HepG2 (cell line): ENCODE data around the gene LACTBL1. TPM values are rescaled to one million over a fixed set of nuclear protein-coding genes. Genes with fewer than 3 reads are reported as not detected.
A peak's percentile ranks its signal among the peaks of the same experiment; 100 is the strongest.

Experiments
- ATM ChIP-seq: fragments of 450-650 bp; IDR thresholded peaks from 2 replicates; pipeline ENCODE4 v1.7.1; 2017; ENCODE audit warnings: mild to moderate bottlenecking, borderline replicate concordance
- HMG20B ChIP-seq: conservative IDR thresholded peaks from 2 replicates; pipeline ENCODE4 v1.6.1; 2016; ENCODE audit warnings: missing genetic modification reagents, missing compliant biosample characterization
- KLF11 ChIP-seq: IDR thresholded peaks from 2 replicates; pipeline ENCODE4 v1.6.1; 2016; ENCODE audit warnings: missing compliant biosample characterization
- LRRFIP1 ChIP-seq: sonication (generic); formaldehyde crosslinking; conservative IDR thresholded peaks from 2 replicates; pipeline ENCODE4 v1.4.0; 2020; ENCODE audit warnings: missing genetic modification reagents
- MZF1 ChIP-seq: sonication (generic); formaldehyde crosslinking; IDR thresholded peaks from 2 replicates; pipeline ENCODE4 v1.8.1; 2023; ENCODE audit warnings: mild to moderate bottlenecking, missing genetic modification reagents, borderline replicate concordance
- SATB2 ChIP-seq: sonication (generic); formaldehyde crosslinking; IDR thresholded peaks from 2 replicates; pipeline ENCODE4 v1.5.0; 2020; ENCODE audit warnings: missing genetic modification reagents
- SMYD3 ChIP-seq: sonication (generic); formaldehyde crosslinking; IDR thresholded peaks from 2 replicates; pipeline ENCODE4 v1.8.1; 2023; ENCODE audit warnings: mild to moderate bottlenecking, missing genetic modification reagents
- THAP9 ChIP-seq: sonication (generic); formaldehyde crosslinking; IDR thresholded peaks from 2 replicates; pipeline ENCODE4; 2020; ENCODE audit warnings: missing genetic modification reagents, mild to moderate bottlenecking, borderline replicate concordance
- ZBTB40 ChIP-seq, 2 experiments: fragments of 450-650 bp in 1 of 2; sonication (generic) in 1 of 2; formaldehyde crosslinking in 1 of 2; IDR thresholded peaks; 2 replicates each; pipeline versions ENCODE4 v1.6.1 to v1.8.0; 2016 to 2022; ENCODE audit warnings: antibody characterized with exemption in 1 of 2, mild to moderate bottlenecking in 1 of 2, missing genetic modification reagents in 1 of 2
- ZFY ChIP-seq: sonication (generic); formaldehyde crosslinking; IDR thresholded peaks from 2 replicates; pipeline ENCODE4 v1.4.0; 2020; ENCODE audit warnings: missing genetic modification reagents
- ZMYM3 ChIP-seq: sonication (generic); formaldehyde crosslinking; IDR thresholded peaks from 2 replicates; pipeline ENCODE4 v1.5.1; 2020; ENCODE audit warnings: mild to moderate bottlenecking, missing genetic modification reagents
- ZNF225 ChIP-seq: sonication (generic); formaldehyde crosslinking; IDR thresholded peaks from 2 replicates; pipeline ENCODE4 v1.4.0; 2020; ENCODE audit warnings: mild to moderate bottlenecking, missing genetic modification reagents
- ZNF569 ChIP-seq: sonication (generic); formaldehyde crosslinking; IDR thresholded peaks from 2 replicates; pipeline ENCODE4 v1.5.0; 2020; ENCODE audit warnings: mild to moderate bottlenecking, missing genetic modification reagents, moderate library complexity, borderline replicate concordance
- polyA plus RNA-seq, 8 experiments: library from polyadenylated mRNA; depleted of rRNA in 3 of 8; stranded (reverse) in 7 of 8; unstranded in 1 of 8; fragments of >200 nt; fragmentation: Illumina TruSeq in 4 of 8; extraction: Trizol in 4 of 8; gene quantifications; 2 replicates each; pipeline versions ENCODE4 v1.2.1 to v1.2.3, GENCODE V29; 2011 to 2016; ENCODE audit warnings: low read depth in 4 of 8, missing spikeins in 1 of 8, mixed read lengths in 1 of 8; ENCODE audit not compliant: insufficient read depth in 1 of 8
- total RNA-seq, 5 experiments: library from RNA; depleted of rRNA; stranded (reverse); fragments of >200 nt; fragmentation: Illumina TruSeq; extraction: Trizol; gene quantifications; 2 replicates each; pipeline ENCODE4 v1.2.3, GENCODE V29; 2016; ENCODE audit warnings: low read depth in 1 of 5

The LACTBL1 gene
- total and polyA plus RNA-seq, 2 of the 13 experiments (the other 11 are each of a cell fraction or from before 2014, with no cell fraction given): 0.12 to 1.3 TPM

- no peak for TF ChIP-seq ZBTB40 (IDR thresholded peaks at IDR 0.05)
- no peak for TF ChIP-seq ZBTB40 (CRISPR knock-in tag; IDR thresholded peaks at IDR 0.05)
- peak; percentile 62; the same call in 1 of the 2 replicates for TF ChIP-seq ZFY (CRISPR knock-in tag)
- TF ChIP-seq MZF1 (CRISPR knock-in tag): no peak
- no peak for TF ChIP-seq ATM
- TF ChIP-seq HMG20B: no peak
- no peak for TF ChIP-seq SMYD3 (CRISPR knock-in tag)
- no peak for TF ChIP-seq ZNF225 (CRISPR knock-in tag)
- TF ChIP-seq LRRFIP1 (CRISPR knock-in tag): no peak
- TF ChIP-seq THAP9: peak; percentile 41; the same call in 1 of the 2 replicates
- TF ChIP-seq ZNF569 (CRISPR knock-in tag): no peak
- TF ChIP-seq SATB2 (CRISPR knock-in tag): no peak
- no peak for TF ChIP-seq KLF11 (CRISPR knock-in tag)
- TF ChIP-seq ZMYM3 (CRISPR knock-in tag): peak; percentile 94
These were observed 9.5 kb downstream of the LACTBL1 start (continued) for GRCh38 chr1:22963044-22963677.
